Measurements from ENCODE around the gene PRKN.

GRCh38 chr6:162709431-162709830 is 18.1 kb downstream of the PRKN start:
- TF ChIP-seq ZBTB21 (tag by site-specific recombination; IDR thresholded peaks at IDR 0.05) (no peak), ZNF548 (tag by site-specific recombination; IDR thresholded peaks at IDR 0.05) (no peak), ZNF76 (tag by site-specific recombination; IDR thresholded peaks at IDR 0.05; ENCODE audit: borderline replicate concordance, low read depth) (no peak), ZNF510 (tag by site-specific recombination; IDR thresholded peaks at IDR 0.05; ENCODE audit: insufficient replicate concordance) (no peak), ZNF248 (tag by site-specific recombination; IDR thresholded peaks at IDR 0.05) (no peak), TCF7L2 (IDR thresholded peaks at IDR 0.05; ENCODE audit: borderline replicate concordance, low read depth, low read length) (no peak), KLF16 (tag by site-specific recombination; IDR thresholded peaks at IDR 0.05) (no peak)
- TF ChIP-seq, protein P1, sequence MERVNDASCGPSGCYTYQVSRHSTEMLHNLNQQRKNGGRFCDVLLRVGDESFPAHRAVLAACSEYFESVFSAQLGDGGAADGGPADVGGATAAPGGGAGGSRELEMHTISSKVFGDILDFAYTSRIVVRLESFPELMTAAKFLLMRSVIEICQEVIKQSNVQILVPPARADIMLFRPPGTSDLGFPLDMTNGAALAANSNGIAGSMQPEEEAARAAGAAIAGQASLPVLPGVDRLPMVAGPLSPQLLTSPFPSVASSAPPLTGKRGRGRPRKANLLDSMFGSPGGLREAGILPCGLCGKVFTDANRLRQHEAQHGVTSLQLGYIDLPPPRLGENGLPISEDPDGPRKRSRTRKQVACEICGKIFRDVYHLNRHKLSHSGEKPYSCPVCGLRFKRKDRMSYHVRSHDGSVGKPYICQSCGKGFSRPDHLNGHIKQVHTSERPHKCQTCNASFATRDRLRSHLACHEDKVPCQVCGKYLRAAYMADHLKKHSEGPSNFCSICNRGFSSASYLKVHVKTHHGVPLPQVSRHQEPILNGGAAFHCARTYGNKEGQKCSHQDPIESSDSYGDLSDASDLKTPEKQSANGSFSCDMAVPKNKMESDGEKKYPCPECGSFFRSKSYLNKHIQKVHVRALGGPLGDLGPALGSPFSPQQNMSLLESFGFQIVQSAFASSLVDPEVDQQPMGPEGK (tag by site-specific recombination; IDR thresholded peaks at IDR 0.05) = no peak
- TF ChIP-seq, protein P2, sequence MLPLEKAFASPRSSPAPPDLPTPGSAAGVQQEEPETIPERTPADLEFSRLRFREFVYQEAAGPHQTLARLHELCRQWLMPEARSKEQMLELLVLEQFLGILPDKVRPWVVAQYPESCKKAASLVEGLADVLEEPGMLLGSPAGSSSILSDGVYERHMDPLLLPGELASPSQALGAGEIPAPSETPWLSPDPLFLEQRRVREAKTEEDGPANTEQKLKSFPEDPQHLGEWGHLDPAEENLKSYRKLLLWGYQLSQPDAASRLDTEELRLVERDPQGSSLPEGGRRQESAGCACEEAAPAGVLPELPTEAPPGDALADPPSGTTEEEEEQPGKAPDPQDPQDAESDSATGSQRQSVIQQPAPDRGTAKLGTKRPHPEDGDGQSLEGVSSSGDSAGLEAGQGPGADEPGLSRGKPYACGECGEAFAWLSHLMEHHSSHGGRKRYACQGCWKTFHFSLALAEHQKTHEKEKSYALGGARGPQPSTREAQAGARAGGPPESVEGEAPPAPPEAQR (tag by site-specific recombination; IDR thresholded peaks at IDR 0.05) = no peak
